ENCODE data around the gene SLC27A3.

The SLC27A3 gene

GRCh38 chr1:153783233-153784190, 8.3 kb downstream of the SLC27A3 start:
- peak; percentile 92 for DNase-seq

- DNase-seq = no peak
These were observed 11.0 kb downstream of the SLC27A3 start for GRCh38 chr1:153786038-153786790.

- DNase-seq = no peak
These were observed 14.3 kb downstream of the SLC27A3 start for GRCh38 chr1:153789478-153790034.

GRCh38 chr1:153790313-153790965, 15.2 kb downstream of the SLC27A3 start:
- no peak for DNase-seq

GRCh38 chr1:153790966-153791647, 15.9 kb downstream of the SLC27A3 start:
- peak; percentile 43 for DNase-seq

GRCh38 chr1:153791648-153792253, 16.5 kb downstream of the SLC27A3 start:
- DNase-seq = no peak

GRCh38 chr1:153792631-153793041, 17.4 kb downstream of the SLC27A3 start:
- no peak for DNase-seq

GRCh38 chr1:153793261-153793972, 18.2 kb downstream of the SLC27A3 start:
- DNase-seq = no peak

GRCh38 chr1:153793973-153794615, 18.9 kb downstream of the SLC27A3 start:
- no peak for DNase-seq

GRCh38 chr1:153794624-153795329, 19.6 kb downstream of the SLC27A3 start:
- DNase-seq = no peak

- DNase-seq = no peak
These were observed 20.2 kb downstream of the SLC27A3 start for GRCh38 chr1:153795330-153795837.

GRCh38 chr1:153795934-153796785, 21.0 kb downstream of the SLC27A3 start:
- no peak for DNase-seq

GRCh38 chr1:153796786-153797659, 21.8 kb downstream of the SLC27A3 start:
- peak; percentile 86 for DNase-seq

GRCh38 chr1:153798468-153798780, 23.2 kb downstream of the SLC27A3 start:
- DNase-seq = no peak

GRCh38 chr1:153799016-153799415, 23.8 kb downstream of the SLC27A3 start:
- no peak for DNase-seq

- DNase-seq = no peak
These were observed 24.6 kb downstream of the SLC27A3 start for GRCh38 chr1:153799566-153800465.

GRCh38 chr1:153800516-153800915, 25.3 kb downstream of the SLC27A3 start:
- no peak for DNase-seq

Data from CD4-positive, alpha-beta T cell treated with Interleukin-21 for 1 hour (primary cell).